Measurements from ENCODE around the gene WDR26. TPM values are rescaled to one million over a fixed set of nuclear protein-coding genes. Genes with fewer than 3 reads are reported as not detected.
"Not testable (repeated sequence)": the region's sequence is repeated elsewhere in the genome, so short reads cannot be mapped to it uniquely, and the experiment has no call there.

The WDR26 gene
- total RNA-seq, 1 donor from 2014 or later, result 38.8 TPM

- Histone ChIP-seq H3K36me3 (ENCODE audit: control insufficient read depth, insufficient read depth, low read length) (no peaks in the 10 kb centered on the region), H3K4me3 (ENCODE audit: low read depth, low read length) (no peak overlapping the region), H3K27me3 (ENCODE audit: control insufficient read depth, insufficient read depth, low read length) (no peaks in the 10 kb centered on the region)
- DNase-seq (ENCODE audit: low read depth), result no peak
- TF ChIP-seq, protein P1, sequence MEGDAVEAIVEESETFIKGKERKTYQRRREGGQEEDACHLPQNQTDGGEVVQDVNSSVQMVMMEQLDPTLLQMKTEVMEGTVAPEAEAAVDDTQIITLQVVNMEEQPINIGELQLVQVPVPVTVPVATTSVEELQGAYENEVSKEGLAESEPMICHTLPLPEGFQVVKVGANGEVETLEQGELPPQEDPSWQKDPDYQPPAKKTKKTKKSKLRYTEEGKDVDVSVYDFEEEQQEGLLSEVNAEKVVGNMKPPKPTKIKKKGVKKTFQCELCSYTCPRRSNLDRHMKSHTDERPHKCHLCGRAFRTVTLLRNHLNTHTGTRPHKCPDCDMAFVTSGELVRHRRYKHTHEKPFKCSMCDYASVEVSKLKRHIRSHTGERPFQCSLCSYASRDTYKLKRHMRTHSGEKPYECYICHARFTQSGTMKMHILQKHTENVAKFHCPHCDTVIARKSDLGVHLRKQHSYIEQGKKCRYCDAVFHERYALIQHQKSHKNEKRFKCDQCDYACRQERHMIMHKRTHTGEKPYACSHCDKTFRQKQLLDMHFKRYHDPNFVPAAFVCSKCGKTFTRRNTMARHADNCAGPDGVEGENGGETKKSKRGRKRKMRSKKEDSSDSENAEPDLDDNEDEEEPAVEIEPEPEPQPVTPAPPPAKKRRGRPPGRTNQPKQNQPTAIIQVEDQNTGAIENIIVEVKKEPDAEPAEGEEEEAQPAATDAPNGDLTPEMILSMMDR (IDR thresholded peaks at IDR 0.05; ENCODE audit: insufficient read depth, low read length, poor library complexity, severe bottlenecking), result no peak
Measured at GRCh38 chr1:224429616-224430326, 4.8 kb downstream of the WDR26 start.

DNA sequence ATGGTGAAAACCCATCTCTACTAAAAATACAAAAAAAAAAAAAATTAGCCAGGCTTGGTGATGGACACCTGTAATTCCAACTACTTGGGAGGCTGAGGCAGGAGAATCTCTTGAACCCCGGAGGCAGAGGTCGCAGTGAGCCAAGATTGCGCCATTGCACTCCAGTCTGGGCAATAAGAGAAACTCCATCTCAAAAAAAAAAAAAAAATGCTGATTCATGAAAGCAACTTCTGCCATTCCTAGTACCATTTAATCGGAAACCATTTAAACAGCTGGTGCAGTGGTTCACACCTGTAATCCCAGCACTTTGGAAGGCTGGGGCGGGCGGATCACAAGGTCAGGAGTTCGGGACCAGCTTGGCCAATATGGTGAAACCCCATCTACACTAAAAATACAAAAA, 5.9 kb downstream of the WDR26 start:
- H3K4me3 ChIP-seq (ENCODE audit: low read depth, low read length), result not testable (repeated sequence)

DNA sequence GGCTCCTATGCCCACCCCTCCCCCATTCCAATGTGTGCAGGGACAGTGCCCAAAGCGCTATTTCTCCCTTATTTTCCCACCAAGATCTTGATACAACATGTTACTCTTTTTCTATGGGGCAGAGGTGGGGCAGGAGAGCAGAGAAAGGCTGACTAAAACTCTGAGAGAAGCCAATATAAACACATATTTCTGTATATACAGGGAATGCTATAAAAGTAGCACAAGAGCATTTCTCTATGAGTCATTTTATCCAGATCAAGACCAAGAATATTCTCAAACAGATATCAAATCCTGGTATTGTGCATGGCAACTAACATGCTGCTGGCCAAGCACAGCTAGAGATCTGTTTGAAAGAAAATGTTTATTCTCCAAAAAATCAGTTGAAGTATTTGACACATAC, 7.3 kb downstream of the WDR26 start:
- no peak for DNase-seq (ENCODE audit: low read depth)
- TF ChIP-seq, protein P1 (IDR thresholded peaks at IDR 0.05; ENCODE audit: insufficient read depth, low read length, poor library complexity, severe bottlenecking), result no peak
- H3K27me3 ChIP-seq (ENCODE audit: control insufficient read depth, insufficient read depth, low read length), result no peaks in the 10 kb centered on the region
- H3K4me3 ChIP-seq (ENCODE audit: low read depth, low read length), result no peak overlapping the region
- peaks cover 2% of the 10 kb centered on the region for H3K36me3 ChIP-seq (ENCODE audit: control insufficient read depth, insufficient read depth, low read length)

More for the DNA sequence above, 5.9 kb downstream of the WDR26 start:
- H3K36me3 ChIP-seq (ENCODE audit: control insufficient read depth, insufficient read depth, low read length); H3K27me3 ChIP-seq (ENCODE audit: control insufficient read depth, insufficient read depth, low read length); DNase-seq (ENCODE audit: low read depth): not testable (repeated sequence)

- not testable (repeated sequence) for DNase-seq (ENCODE audit: low read depth); H3K36me3 ChIP-seq (ENCODE audit: control insufficient read depth, insufficient read depth, low read length); H3K4me3 ChIP-seq (ENCODE audit: low read depth, low read length); H3K27me3 ChIP-seq (ENCODE audit: control insufficient read depth, insufficient read depth, low read length)
Measured at GRCh38 chr1:224426869-224427268, 7.7 kb downstream of the WDR26 start.

GRCh38 chr1:224425279-224425884, 9.2 kb downstream of the WDR26 start:
- Histone ChIP-seq H3K4me3 (ENCODE audit: low read depth, low read length) (no peak overlapping the region), H3K36me3 (ENCODE audit: control insufficient read depth, insufficient read depth, low read length) (peaks cover 4% of the 10 kb centered on the region), H3K27me3 (ENCODE audit: control insufficient read depth, insufficient read depth, low read length) (no peaks in the 10 kb centered on the region)
- TF ChIP-seq, protein P1 (IDR thresholded peaks at IDR 0.05; ENCODE audit: insufficient read depth, low read length, poor library complexity, severe bottlenecking), result no peak
- DNase-seq (ENCODE audit: low read depth), result no peak

GRCh38 chr1:224420106-224420505, 14.5 kb downstream of the WDR26 start:
- no peak overlapping the region for H3K4me3 ChIP-seq (ENCODE audit: low read depth, low read length)
- peaks cover 5% of the 10 kb centered on the region for H3K36me3 ChIP-seq (ENCODE audit: control insufficient read depth, insufficient read depth, low read length)
- TF ChIP-seq, protein P1 (IDR thresholded peaks at IDR 0.05; ENCODE audit: insufficient read depth, low read length, poor library complexity, severe bottlenecking), result no peak
- DNase-seq (ENCODE audit: low read depth), result no peak
- no peaks in the 10 kb centered on the region for H3K27me3 ChIP-seq (ENCODE audit: control insufficient read depth, insufficient read depth, low read length)

DNA sequence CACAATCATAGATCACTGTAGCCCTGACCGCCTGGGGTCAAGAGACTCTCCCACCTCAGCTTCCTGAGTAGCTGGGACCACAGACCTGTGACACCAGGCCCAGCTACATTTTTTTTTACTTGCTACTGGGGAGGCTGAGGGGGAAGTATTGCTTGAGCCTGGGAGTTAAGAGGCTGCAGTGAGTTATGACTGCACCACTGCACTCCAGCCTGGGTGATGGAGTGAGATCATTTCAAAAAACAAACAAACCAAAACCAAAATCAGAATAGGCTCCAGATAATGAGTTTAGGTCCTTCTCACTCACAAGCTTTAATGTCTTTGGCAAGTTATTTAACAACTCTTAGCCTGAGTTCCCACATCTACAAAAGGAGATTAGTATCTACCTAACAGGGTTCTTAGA, 22.8 kb downstream of the WDR26 start:
- TF ChIP-seq, protein P1 (IDR thresholded peaks at IDR 0.05; ENCODE audit: insufficient read depth, low read length, poor library complexity, severe bottlenecking), result no peak
- H3K27me3 ChIP-seq (ENCODE audit: control insufficient read depth, insufficient read depth, low read length), result no peaks in the 10 kb centered on the region
- no peak overlapping the region for H3K4me3 ChIP-seq (ENCODE audit: low read depth, low read length)
- DNase-seq (ENCODE audit: low read depth), result no peak
- H3K36me3 ChIP-seq (ENCODE audit: control insufficient read depth, insufficient read depth, low read length), result no peaks in the 10 kb centered on the region
